Transverse colon (tissue), 4 donors: Measurements from ENCODE around the gene SERGEF.

Experiments
- CTCF ChIP-seq, 5 experiments: fragments of 200-600 bp in 3 of 5; fragments of 450-650 bp in 2 of 5; sonication (generic) in 3 of 5; IDR thresholded peaks; 1 replicate in 2 of 5; 2 replicates in 3 of 5; pipeline ENCODE4 v1.5.1; 2016 to 2017; ENCODE audit warnings: antibody characterized with exemption in 5 of 5, inconsistent platforms in 3 of 5, mild to moderate bottlenecking in 2 of 5, moderate library complexity in 1 of 5
- EP300 ChIP-seq: sonication (generic); formaldehyde crosslinking; IDR thresholded peaks from one replicate; pipeline ENCODE4 v1.6.1; 2017; ENCODE audit warnings: antibody characterized with exemption, low read depth
- POLR2A ChIP-seq: fragments of 450-650 bp; IDR thresholded peaks from one replicate; pipeline ENCODE4 v1.6.1; 2016; ENCODE audit warnings: antibody characterized with exemption, mild to moderate bottlenecking, moderate library complexity
- POLR2AphosphoS5 ChIP-seq, 3 donors: sonication (generic); formaldehyde crosslinking; IDR thresholded peaks; one replicate each; pipeline ENCODE4 v1.6.1; 2016; ENCODE audit warnings: antibody characterized with exemption in 3 of 3

- no peak for TF ChIP-seq CTCF (IDR thresholded peaks at IDR 0.05)
- no peak for TF ChIP-seq EP300
- no peak for TF ChIP-seq POLR2A
- TF ChIP-seq POLR2AphosphoS5 (IDR thresholded peaks at IDR 0.05): no peak
These were observed 134.1 kb downstream of the SERGEF start for GRCh38 chr11:17878743-17879142.
